ENCODE results near the gene PPP4R4.

DNA sequence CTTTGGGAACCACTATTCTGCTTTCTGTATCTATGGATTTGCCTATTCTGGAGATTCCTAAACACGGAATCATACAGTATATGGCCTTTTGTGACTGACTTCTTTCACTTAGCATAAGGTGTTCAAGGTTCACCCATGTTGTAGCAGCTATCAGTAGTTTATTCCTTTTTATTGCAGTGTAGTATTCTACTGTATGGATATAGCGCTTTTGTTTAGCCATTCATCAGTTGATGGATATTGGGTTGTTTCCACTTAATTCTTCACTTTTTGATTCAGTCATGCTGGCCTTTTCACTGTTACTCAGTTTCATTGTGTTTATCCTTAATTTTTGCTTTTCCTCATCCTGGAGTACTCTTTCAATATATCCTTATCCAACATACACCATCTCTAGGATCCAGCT is 5.1 kb downstream of the PPP4R4 start:
- TF ChIP-seq GATA1 (IDR thresholded peaks at IDR 0.05; ENCODE audit: low read depth, low read length) (no peak), POLR2A (IDR thresholded peaks at IDR 0.05; ENCODE audit: low read length) (no peak)

All from erythroblast (primary cell).